OCI-LY7 (cell line): Measurements from ENCODE around the gene ARHGAP18. TPM values are rescaled to one million over a fixed set of nuclear protein-coding genes. Genes with fewer than 3 reads are reported as not detected.

Experiments
- BruUV-seq: library from RNA; stranded (reverse); fragments of 400-500 nt; replicated peaks from 2 replicates; lab custom pipeline; 2021; lab: Mats Ljungman, UMichigan
- CTCF ChIA-PET: fragments of 300-600 bp; sonication (Branson Sonifier 250); formaldehyde crosslinking; loops from one replicate; lab custom pipeline; 2022; ENCODE audit warnings: antibody characterized with exemption; ENCODE audit not compliant: unreplicated experiment; lab: Charles Lee
- POLR2A ChIA-PET: fragments of 300-600 bp; sonication (Branson Sonifier 250); formaldehyde crosslinking; loops from one replicate; lab custom pipeline; 2022; ENCODE audit warnings: antibody characterized with exemption; lab: Charles Lee
- DNase-seq: peaks from one replicate; pipeline ENCODE4 v3.0.0-alpha.2; 2015; ENCODE audit warnings: low spot score
- H2AFZ ChIP-seq: fragments of 200-600 bp; sonication (generic), shearing (Covaris generic); 2 replicates; pipeline ENCODE4 v1.6.1; 2014; ENCODE audit warnings: mild to moderate bottlenecking, antibody characterized with exemption, low read length, moderate library complexity
- H3K27ac ChIP-seq: fragments of 200-600 bp; sonication (generic); 2 replicates; pipeline ENCODE4 v1.5.1; 2014; ENCODE audit warnings: mixed run types, low read depth, mild to moderate bottlenecking, moderate library complexity, low read length, inconsistent platforms; ENCODE audit not compliant: poor library complexity, severe bottlenecking
- H3K36me3 ChIP-seq: fragments of 200-600 bp; sonication (generic); 2 replicates; pipeline ENCODE4 v1.6.1; 2014; ENCODE audit warnings: mild to moderate bottlenecking, antibody characterized with exemption, low read length, moderate library complexity, mixed read lengths; ENCODE audit not compliant: insufficient read depth
- H3K4me1 ChIP-seq: fragments of 200-600 bp; sonication (generic); 2 replicates; pipeline ENCODE4 v1.5.1; 2014; ENCODE audit warnings: mild to moderate bottlenecking, low read length; ENCODE audit not compliant: insufficient read depth, poor library complexity, severe bottlenecking
- H3K4me2 ChIP-seq: fragments of 200-600 bp; sonication (generic); 2 replicates; pipeline ENCODE4 v1.6.1; 2014; ENCODE audit warnings: mild to moderate bottlenecking, low read length
- H3K4me3 ChIP-seq: fragments of 200-600 bp; sonication (generic); 2 replicates; pipeline ENCODE4 v1.5.1; 2014; ENCODE audit warnings: mild to moderate bottlenecking, low read depth, low read length; ENCODE audit not compliant: poor library complexity, severe bottlenecking
- H3K79me2 ChIP-seq: fragments of 200-600 bp; sonication (generic); 2 replicates; pipeline ENCODE4 v1.6.1; 2016; ENCODE audit warnings: low read depth, mild to moderate bottlenecking, low read length, moderate library complexity, mixed read lengths; ENCODE audit not compliant: insufficient read depth
- H3K9me2 ChIP-seq: fragments of 200-600 bp; sonication (generic); 2 replicates; pipeline ENCODE4 v1.6.1; 2016; ENCODE audit warnings: mild to moderate bottlenecking, low read length, mixed read lengths; ENCODE audit not compliant: insufficient read depth
- H3K9me3 ChIP-seq: fragments of 200-600 bp; sonication (generic); 2 replicates; pipeline ENCODE4 v1.6.1; 2014; ENCODE audit warnings: mild to moderate bottlenecking, mixed run types, low read length, mixed read lengths
- H4K20me1 ChIP-seq: fragments of 200-600 bp; sonication (generic); 2 replicates; pipeline ENCODE4 v1.6.1; 2014; ENCODE audit warnings: mild to moderate bottlenecking, antibody characterized with exemption, low read length, moderate library complexity, mixed read lengths; ENCODE audit not compliant: insufficient read depth
- EZH2phosphoT487 ChIP-seq: fragments of 200-600 bp; sonication (generic); IDR thresholded peaks from 2 replicates; pipeline ENCODE4 v1.6.1; 2018; ENCODE audit warnings: low read depth, borderline replicate concordance, mild to moderate bottlenecking, mixed run types, antibody characterized with exemption, low read length, moderate library complexity, mixed read lengths
- intact Hi-C: fragments of 100-400 bp; cut with micrococcal nuclease; formaldehyde crosslinking; loops from one replicate; pipeline ENCODE4 v1.10.0; 2022; ENCODE audit not compliant: unreplicated experiment
- total RNA-seq, 2 experiments: library from RNA; depleted of rRNA in 1 of 2; stranded (reverse); fragments of >200 nt in 1 of 2; shearing (Covaris generic) in 1 of 2; gene quantifications; 2 replicates each; pipeline ENCODE4 v1.2.3, GENCODE V29; 2014 to 2022
- TF ChIP-seq, protein P1 (sequence below): fragments of 200-600 bp; sonication (generic); conservative IDR thresholded peaks from 2 replicates; pipeline ENCODE4 v1.5.1; 2014; ENCODE audit warnings: mild to moderate bottlenecking, antibody characterized with exemption, low read length, moderate library complexity, mixed read lengths

Gene ARHGAP18
- total RNA-seq, 2 experiments from 2014 or later: 4.8 to 7.5 TPM

GRCh38 chr6:129565366-129565765 is 144.6 kb downstream of the ARHGAP18 start:
- no TSS peak for BruUV-seq
- ChIA-PET POLR2A (interaction anchor here (0.9 kb wide), 1 partner anchor 29 kb away, joined by 3 read pairs; no protein-coding TSS in a partner anchor), CTCF (no interaction called here)
- no peaks in the 10 kb centered on the region for H4K20me1 ChIP-seq
- H3K36me3 ChIP-seq: no peaks in the 10 kb centered on the region
- H3K27ac ChIP-seq: no peak overlapping the region
- no peak overlapping the region for H3K4me3 ChIP-seq
- no peaks in the 10 kb centered on the region for H3K79me2 ChIP-seq
- no peak overlapping the region for H2AFZ ChIP-seq
- no peak overlapping the region for H3K4me2 ChIP-seq
- no peaks in the 10 kb centered on the region for H3K9me2 ChIP-seq
- intact Hi-C loops: no loop called here
- TF ChIP-seq, protein P1, sequence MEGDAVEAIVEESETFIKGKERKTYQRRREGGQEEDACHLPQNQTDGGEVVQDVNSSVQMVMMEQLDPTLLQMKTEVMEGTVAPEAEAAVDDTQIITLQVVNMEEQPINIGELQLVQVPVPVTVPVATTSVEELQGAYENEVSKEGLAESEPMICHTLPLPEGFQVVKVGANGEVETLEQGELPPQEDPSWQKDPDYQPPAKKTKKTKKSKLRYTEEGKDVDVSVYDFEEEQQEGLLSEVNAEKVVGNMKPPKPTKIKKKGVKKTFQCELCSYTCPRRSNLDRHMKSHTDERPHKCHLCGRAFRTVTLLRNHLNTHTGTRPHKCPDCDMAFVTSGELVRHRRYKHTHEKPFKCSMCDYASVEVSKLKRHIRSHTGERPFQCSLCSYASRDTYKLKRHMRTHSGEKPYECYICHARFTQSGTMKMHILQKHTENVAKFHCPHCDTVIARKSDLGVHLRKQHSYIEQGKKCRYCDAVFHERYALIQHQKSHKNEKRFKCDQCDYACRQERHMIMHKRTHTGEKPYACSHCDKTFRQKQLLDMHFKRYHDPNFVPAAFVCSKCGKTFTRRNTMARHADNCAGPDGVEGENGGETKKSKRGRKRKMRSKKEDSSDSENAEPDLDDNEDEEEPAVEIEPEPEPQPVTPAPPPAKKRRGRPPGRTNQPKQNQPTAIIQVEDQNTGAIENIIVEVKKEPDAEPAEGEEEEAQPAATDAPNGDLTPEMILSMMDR: no peak
- no peak for TF ChIP-seq EZH2phosphoT487
- no peaks in the 10 kb centered on the region for H3K9me3 ChIP-seq
- DNase-seq: no peak
- no peaks in the 10 kb centered on the region for H3K4me1 ChIP-seq

GRCh38 chr6:129558248-129558647 is 151.7 kb downstream of the ARHGAP18 start:
- no TSS peak for BruUV-seq

DNA sequence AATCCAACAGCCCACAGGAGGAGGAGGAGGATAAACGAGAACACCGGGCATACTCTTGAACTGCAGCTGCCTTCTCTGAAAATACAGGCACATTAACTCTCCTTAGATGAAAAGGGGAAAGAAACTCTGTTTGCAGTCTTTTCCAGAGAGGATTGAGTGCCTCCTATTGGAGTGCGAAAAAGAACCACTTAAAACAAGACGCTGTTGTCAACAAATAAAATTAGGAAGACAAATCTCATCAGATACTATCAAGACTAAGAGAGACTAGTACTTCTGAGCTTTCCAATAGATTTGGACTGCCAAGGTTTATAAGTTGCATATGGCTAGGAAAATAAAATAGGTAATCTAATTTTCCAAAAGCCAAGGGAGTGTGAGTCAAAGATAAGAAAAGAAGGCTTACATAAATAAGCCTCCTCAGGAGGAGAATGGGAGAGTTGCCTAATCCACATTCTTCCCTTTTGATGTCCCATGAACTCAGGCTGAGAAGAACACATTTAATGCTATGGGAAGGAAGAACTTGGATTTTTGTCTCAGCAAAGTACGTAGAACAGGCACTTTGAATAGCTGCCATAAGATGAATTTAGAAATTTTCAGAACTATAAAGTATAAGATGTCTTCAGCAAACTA is 154.7 kb downstream of the ARHGAP18 start:
- Histone ChIP-seq H3K27ac (no peak overlapping the region), H3K4me3 (no peak overlapping the region), H3K4me1 (no peaks in the 10 kb centered on the region), H4K20me1 (no peaks in the 10 kb centered on the region), H3K36me3 (no peaks in the 10 kb centered on the region), H3K9me3 (no peaks in the 10 kb centered on the region), H3K4me2 (no peak overlapping the region), H2AFZ (no peak overlapping the region), H3K79me2 (no peaks in the 10 kb centered on the region), H3K9me2 (no peaks in the 10 kb centered on the region)
- intact Hi-C loops: no loop called here
- no peak for DNase-seq
- POLR2A ChIA-PET: no interaction called here
- TF ChIP-seq, protein P1: no peak
- TF ChIP-seq EZH2phosphoT487: no peak
- CTCF ChIA-PET: no interaction called here
- no TSS peak for BruUV-seq

More at GRCh38 chr6:129558248-129558647, 151.7 kb downstream of the ARHGAP18 start:
- CTCF ChIA-PET: no interaction called here
- POLR2A ChIA-PET: no interaction called here
- Histone ChIP-seq H3K4me2 (no peak overlapping the region), H4K20me1 (no peaks in the 10 kb centered on the region), H3K79me2 (no peaks in the 10 kb centered on the region), H3K36me3 (no peaks in the 10 kb centered on the region), H3K27ac (no peak overlapping the region), H3K4me3 (no peak overlapping the region), H3K9me2 (no peaks in the 10 kb centered on the region), H2AFZ (no peak overlapping the region), H3K9me3 (no peaks in the 10 kb centered on the region), H3K4me1 (no peaks in the 10 kb centered on the region)
- intact Hi-C loops: no loop called here
- no peak for DNase-seq
- no peak for TF ChIP-seq EZH2phosphoT487
- TF ChIP-seq, protein P1: no peak
